ENCODE data around the gene EMC8.

GRCh38 chr16:85767531-85767930 is 31.8 kb downstream of the EMC8 start:
- no peak for TF ChIP-seq CTCF (IDR thresholded peaks at IDR 0.05; ENCODE audit: insufficient read depth, low read length, poor library complexity, severe bottlenecking)
- TF ChIP-seq EZH2phosphoT487 (conservative IDR thresholded peaks at IDR 0.05; ENCODE audit: low read length): no peak
